Measurements from ENCODE around the gene GSTA2. TPM values are rescaled to one million over a fixed set of nuclear protein-coding genes. Genes with fewer than 3 reads are reported as not detected.

Gene GSTA2
- total RNA-seq, 1 experiment from 2014 or later: not detected

GRCh38 chr6:52724042-52724405 lies 39.3 kb downstream of the GSTA2 start:
- Histone ChIP-seq H3K4me1 (ENCODE audit: control insufficient read depth, insufficient read depth, low read length) (no peaks in the 10 kb centered on the region), H3K27me3 (ENCODE audit: control insufficient read depth, insufficient read depth, low read length) (no peaks in the 10 kb centered on the region), H3K27ac (ENCODE audit: low read length) (no peak overlapping the region), H3K9me3 (ENCODE audit: control insufficient read depth, insufficient read depth, low read depth, low read length) (no peaks in the 10 kb centered on the region), H3K4me3 (ENCODE audit: low read depth in 2 of 2, low read length in 2 of 2) (no peak overlapping the region), H3K36me3 (ENCODE audit: control insufficient read depth, insufficient read depth, low read length) (no peaks in the 10 kb centered on the region)
- no TSS peak for BruUV-seq (replicated peaks)
- CTCF ChIA-PET: no interaction called here
- TF ChIP-seq POLR2AphosphoS5 (IDR thresholded peaks at IDR 0.05; ENCODE audit: low read depth, low read length) (no peak), REST (IDR thresholded peaks at IDR 0.05; ENCODE audit: insufficient read depth in 1 of 2, low read depth in 2 of 2, low read length in 1 of 2) (no peak), SIN3A (IDR thresholded peaks at IDR 0.05; ENCODE audit: borderline replicate concordance, insufficient read depth, low read depth, low read length) (no peak), TCF7L2 (IDR thresholded peaks at IDR 0.05; ENCODE audit: low read depth, low read length) (no peak)
- TF ChIP-seq, protein P1, sequence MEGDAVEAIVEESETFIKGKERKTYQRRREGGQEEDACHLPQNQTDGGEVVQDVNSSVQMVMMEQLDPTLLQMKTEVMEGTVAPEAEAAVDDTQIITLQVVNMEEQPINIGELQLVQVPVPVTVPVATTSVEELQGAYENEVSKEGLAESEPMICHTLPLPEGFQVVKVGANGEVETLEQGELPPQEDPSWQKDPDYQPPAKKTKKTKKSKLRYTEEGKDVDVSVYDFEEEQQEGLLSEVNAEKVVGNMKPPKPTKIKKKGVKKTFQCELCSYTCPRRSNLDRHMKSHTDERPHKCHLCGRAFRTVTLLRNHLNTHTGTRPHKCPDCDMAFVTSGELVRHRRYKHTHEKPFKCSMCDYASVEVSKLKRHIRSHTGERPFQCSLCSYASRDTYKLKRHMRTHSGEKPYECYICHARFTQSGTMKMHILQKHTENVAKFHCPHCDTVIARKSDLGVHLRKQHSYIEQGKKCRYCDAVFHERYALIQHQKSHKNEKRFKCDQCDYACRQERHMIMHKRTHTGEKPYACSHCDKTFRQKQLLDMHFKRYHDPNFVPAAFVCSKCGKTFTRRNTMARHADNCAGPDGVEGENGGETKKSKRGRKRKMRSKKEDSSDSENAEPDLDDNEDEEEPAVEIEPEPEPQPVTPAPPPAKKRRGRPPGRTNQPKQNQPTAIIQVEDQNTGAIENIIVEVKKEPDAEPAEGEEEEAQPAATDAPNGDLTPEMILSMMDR (IDR thresholded peaks at IDR 0.05): no peak
- ATAC-seq: no peak
- POLR2A ChIA-PET: no interaction called here
- DNase-seq (ENCODE audit: low read depth, low spot score): no peak
- intact Hi-C loops (cut with micrococcal nuclease; ENCODE audit: unreplicated experiment): no loop called here
- in situ Hi-C loops (cut with HindIII; ENCODE audit: low pct_unique_long_range_greater_than_20kb, low sequenced_read_pairs): no loop called here

DNA sequence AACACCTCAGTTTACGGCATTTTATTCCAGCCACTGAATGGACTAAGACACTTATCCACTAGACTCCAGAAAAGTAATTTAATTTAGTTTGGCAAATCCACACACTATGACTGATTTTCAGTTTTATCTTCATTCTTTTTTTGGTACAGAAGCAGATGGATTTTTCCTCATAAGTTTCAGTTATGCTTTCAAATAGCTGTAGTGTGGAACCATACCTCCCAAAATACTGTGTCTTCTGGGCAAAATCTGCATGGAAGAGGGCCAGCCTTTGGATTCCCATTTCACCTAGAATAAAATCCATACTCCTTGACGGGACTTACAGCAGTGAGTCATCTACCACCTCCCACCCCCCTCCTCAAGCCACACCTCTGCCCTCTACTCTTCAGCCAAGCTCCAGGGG lies 43.0 kb downstream of the GSTA2 start:
- H3K4me3 ChIP-seq (ENCODE audit: low read depth in 2 of 2, low read length in 2 of 2): no peak overlapping the region
- POLR2A ChIA-PET: no interaction called here
- H3K36me3 ChIP-seq (ENCODE audit: control insufficient read depth, insufficient read depth, low read length): no peaks in the 10 kb centered on the region
- CTCF ChIA-PET: no interaction called here
- no peaks in the 10 kb centered on the region for H3K4me1 ChIP-seq (ENCODE audit: control insufficient read depth, insufficient read depth, low read length)
- H3K27me3 ChIP-seq (ENCODE audit: control insufficient read depth, insufficient read depth, low read length): no peaks in the 10 kb centered on the region; the same call in 1 of the 2 replicates
- intact Hi-C loops (cut with micrococcal nuclease; ENCODE audit: unreplicated experiment) (no loop called here), in situ Hi-C loops (cut with HindIII; ENCODE audit: low pct_unique_long_range_greater_than_20kb, low sequenced_read_pairs) (no loop called here)
- DNase-seq (ENCODE audit: low read depth, low spot score) (no peak), ATAC-seq (no peak)
- TF ChIP-seq SIN3A (IDR thresholded peaks at IDR 0.05; ENCODE audit: borderline replicate concordance, insufficient read depth, low read depth, low read length): no peak
- TF ChIP-seq REST (IDR thresholded peaks at IDR 0.05; ENCODE audit: insufficient read depth in 1 of 2, low read depth in 2 of 2, low read length in 1 of 2): no peak
- TF ChIP-seq, protein P1 (IDR thresholded peaks at IDR 0.05): no peak
- no peak for TF ChIP-seq TCF7L2 (IDR thresholded peaks at IDR 0.05; ENCODE audit: low read depth, low read length)
- no peak for TF ChIP-seq POLR2AphosphoS5 (IDR thresholded peaks at IDR 0.05; ENCODE audit: low read depth, low read length)
- no TSS peak for BruUV-seq (replicated peaks)
- no peak overlapping the region for H3K27ac ChIP-seq (ENCODE audit: low read length)
- H3K9me3 ChIP-seq (ENCODE audit: control insufficient read depth, insufficient read depth, low read depth, low read length): no peaks in the 10 kb centered on the region
